ENCODE data around the gene KCTD2. TPM values are rescaled to one million over a fixed set of nuclear protein-coding genes. Genes with fewer than 3 reads are reported as not detected.

Gene KCTD2
- total and polyA plus RNA-seq, 9 of the 15 experiments (the other 6 are each of a cell fraction or from before 2014, with no cell fraction given), result 1.7 to 32.9 (median 15.8) TPM

GRCh38 chr17:75034236-75034908 is 12.7 kb upstream of the KCTD2 start (continued):
- no peak for TF ChIP-seq ATF7 (IDR thresholded peaks at IDR 0.05)
- peak; percentile 45 to 74 for TF ChIP-seq MNT (conservative IDR thresholded peaks at IDR 0.05)
- TF ChIP-seq ZNF699 (CRISPR knock-in tag; IDR thresholded peaks at IDR 0.05; ENCODE audit: insufficient replicate concordance), result no peak
- no peak for TF ChIP-seq ZNF830 (CRISPR knock-in tag; IDR thresholded peaks at IDR 0.05)
- TF ChIP-seq RBM17 (IDR thresholded peaks at IDR 0.05; ENCODE audit: borderline replicate concordance, low read depth, low read length), result no peak
- no peak for TF ChIP-seq ELF2 (CRISPR knock-in tag; IDR thresholded peaks at IDR 0.05)
- no peak for TF ChIP-seq KDM5B (IDR thresholded peaks at IDR 0.05; ENCODE audit: insufficient replicate concordance, low read depth, low read length)
- no peak for TF ChIP-seq ZNF280A (IDR thresholded peaks at IDR 0.05; ENCODE audit: low read depth, partially characterized antibody)
- no peak for TF ChIP-seq MEF2D (tag; conservative IDR thresholded peaks at IDR 0.05; ENCODE audit: low read depth)
- no peak for TF ChIP-seq GATA2 (CRISPR knock-in tag; IDR thresholded peaks at IDR 0.05)
- peak; percentile 1; the same call in 1 of the 2 replicates for TF ChIP-seq CBFA2T3 (IDR thresholded peaks at IDR 0.05)
- TF ChIP-seq SETDB1 (IDR thresholded peaks at IDR 0.05; ENCODE audit: low read length), result no peak
- no peak for TF ChIP-seq FOXJ2 (tag; IDR thresholded peaks at IDR 0.05)
- TF ChIP-seq ERF (CRISPR knock-in tag; IDR thresholded peaks at IDR 0.05), result no peak
- no peak for TF ChIP-seq MCM3 (IDR thresholded peaks at IDR 0.05)
- no peak for TF ChIP-seq ZNF165 (CRISPR knock-in tag; IDR thresholded peaks at IDR 0.05; ENCODE audit: borderline replicate concordance)
- peak in 1 of 2 experiments; percentile 70; a peak in 3 of 4 replicates for TF ChIP-seq RCOR1 (IDR thresholded peaks at IDR 0.05; ENCODE audit: borderline replicate concordance in 1 of 2, low read depth in 2 of 2, low read length in 2 of 2)
- no peak for TF ChIP-seq ARID3A (IDR thresholded peaks at IDR 0.05; ENCODE audit: borderline replicate concordance, low read depth, low read length)
- TF ChIP-seq EWSR1 (IDR thresholded peaks at IDR 0.05; ENCODE audit: borderline replicate concordance, low read depth, partially characterized antibody), result no peak
- no peak; the same call in 1 of the 2 replicates for TF ChIP-seq KAT7 (CRISPR knock-in tag; IDR thresholded peaks at IDR 0.05; ENCODE audit: borderline replicate concordance)
- TF ChIP-seq PHF21A (IDR thresholded peaks at IDR 0.05; ENCODE audit: borderline replicate concordance, low read depth), result no peak
- peak; percentile 77 for TF ChIP-seq USF2 (CRISPR knock-in tag; IDR thresholded peaks at IDR 0.05)
